Gastroesophageal sphincter (tissue), 3 donors: ENCODE data around the gene HS2ST1.

ENCODE experiments used
- EP300 ChIP-seq: sonication (generic); formaldehyde crosslinking; IDR thresholded peaks from one replicate; pipeline ENCODE4 v1.6.1; 2017; ENCODE audit warnings: antibody characterized with exemption, mild to moderate bottlenecking
- POLR2A ChIP-seq, 2 donors: fragments of 450-650 bp; IDR thresholded peaks; one replicate each; pipeline ENCODE4 v1.6.1; 2017; ENCODE audit warnings: antibody characterized with exemption in 2 of 2, mild to moderate bottlenecking in 2 of 2, moderate library complexity in 1 of 2
- POLR2AphosphoS5 ChIP-seq: sonication (generic); formaldehyde crosslinking; IDR thresholded peaks from one replicate; pipeline ENCODE4 v1.6.1; 2017; ENCODE audit warnings: antibody characterized with exemption
- TF ChIP-seq, protein P1 (sequence below), 4 experiments: fragments of 200-600 bp in 2 of 4; fragments of 450-650 bp in 2 of 4; sonication (generic) in 1 of 4; IDR thresholded peaks; one replicate each; pipeline ENCODE4 v1.5.1; 2017 to 2019; ENCODE audit warnings: antibody characterized with exemption in 4 of 4, mild to moderate bottlenecking in 2 of 4, moderate library complexity in 2 of 4

DNA sequence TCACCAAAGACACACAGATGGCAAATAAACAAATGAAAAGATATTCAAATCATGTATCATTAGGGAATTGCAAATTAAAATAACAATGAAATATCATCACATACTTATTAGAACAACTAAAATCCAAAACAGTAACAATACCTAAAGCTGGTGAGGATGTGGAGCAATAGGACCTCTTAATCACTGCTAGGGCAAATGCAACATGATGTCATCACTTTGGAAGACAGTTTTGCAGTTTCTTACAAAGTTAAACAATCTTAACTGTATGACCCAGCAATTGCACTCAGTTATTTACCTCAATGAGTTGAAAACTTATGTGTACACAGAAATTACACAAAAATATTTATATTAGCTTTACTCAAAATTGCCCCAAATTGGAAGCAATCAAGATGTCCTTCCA lies 47.8 kb upstream of the HS2ST1 start:
- TF ChIP-seq, protein P1, sequence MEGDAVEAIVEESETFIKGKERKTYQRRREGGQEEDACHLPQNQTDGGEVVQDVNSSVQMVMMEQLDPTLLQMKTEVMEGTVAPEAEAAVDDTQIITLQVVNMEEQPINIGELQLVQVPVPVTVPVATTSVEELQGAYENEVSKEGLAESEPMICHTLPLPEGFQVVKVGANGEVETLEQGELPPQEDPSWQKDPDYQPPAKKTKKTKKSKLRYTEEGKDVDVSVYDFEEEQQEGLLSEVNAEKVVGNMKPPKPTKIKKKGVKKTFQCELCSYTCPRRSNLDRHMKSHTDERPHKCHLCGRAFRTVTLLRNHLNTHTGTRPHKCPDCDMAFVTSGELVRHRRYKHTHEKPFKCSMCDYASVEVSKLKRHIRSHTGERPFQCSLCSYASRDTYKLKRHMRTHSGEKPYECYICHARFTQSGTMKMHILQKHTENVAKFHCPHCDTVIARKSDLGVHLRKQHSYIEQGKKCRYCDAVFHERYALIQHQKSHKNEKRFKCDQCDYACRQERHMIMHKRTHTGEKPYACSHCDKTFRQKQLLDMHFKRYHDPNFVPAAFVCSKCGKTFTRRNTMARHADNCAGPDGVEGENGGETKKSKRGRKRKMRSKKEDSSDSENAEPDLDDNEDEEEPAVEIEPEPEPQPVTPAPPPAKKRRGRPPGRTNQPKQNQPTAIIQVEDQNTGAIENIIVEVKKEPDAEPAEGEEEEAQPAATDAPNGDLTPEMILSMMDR (IDR thresholded peaks at IDR 0.05): no peak
- TF ChIP-seq EP300 (no peak), POLR2AphosphoS5 (no peak), POLR2A (IDR thresholded peaks at IDR 0.05) (no peak)
